ENCODE results near the gene FOXD2. TPM values are rescaled to one million over a fixed set of nuclear protein-coding genes. Genes with fewer than 3 reads are reported as not detected.

The FOXD2 gene
- total RNA-seq, 2 donors from 2014 or later: 0.26 TPM; not detected in 1

GRCh38 chr1:47434051-47434842, 3.6 kb upstream of the FOXD2 start:
- ATAC-seq: no peak
- H3K4me1 ChIP-seq: peaks cover 55% of the 10 kb centered on the region
- peaks cover 8 to 47% of the 10 kb centered on the region in 2 donors for H3K27me3 ChIP-seq
- H3K27ac ChIP-seq: no peak overlapping the region
- 9 to 12% methylated on average over 51 of the region's 51 CpGs for WGBS, 2 donors
- H3K4me3 ChIP-seq: no peak overlapping the region
- H3K9me3 ChIP-seq: no peaks in the 10 kb centered on the region
- intact Hi-C loops (cut with DNase I): loop anchor here (5.0 kb wide), 1 partner anchor 278 kb away; no protein-coding TSS in a partner anchor
- TF ChIP-seq POLR2A (IDR thresholded peaks at IDR 0.05): no peak
- TF ChIP-seq CTCF (IDR thresholded peaks at IDR 0.05): no peak
- DNase-seq: peak; percentile 62 to 78 (median 72)
- H3K36me3 ChIP-seq (replicated peaks in 1 of 2; ENCODE audit: insufficient read depth in 1 of 2, low read depth in 2 of 2): no peaks in the 10 kb centered on the region

GRCh38 chr1:47435506-47436303, 2.1 kb upstream of the FOXD2 start:
- H3K4me1 ChIP-seq: peaks cover 58% of the 10 kb centered on the region
- H3K4me3 ChIP-seq: no peak overlapping the region
- no peaks in the 10 kb centered on the region for H3K9me3 ChIP-seq
- DNase-seq (no peak), ATAC-seq (no peak)
- H3K36me3 ChIP-seq (replicated peaks in 1 of 2; ENCODE audit: insufficient read depth in 1 of 2, low read depth in 2 of 2): no peaks in the 10 kb centered on the region
- intact Hi-C loops (cut with DNase I): no loop called here
- H3K27me3 ChIP-seq: peaks cover 8 to 44% of the 10 kb centered on the region in 2 donors
- TF ChIP-seq CTCF (IDR thresholded peaks at IDR 0.05): no peak
- no peak for TF ChIP-seq POLR2A (IDR thresholded peaks at IDR 0.05)
- 61 to 69% methylated on average over 6 of the region's 6 CpGs for WGBS, 2 donors
- no peak overlapping the region for H3K27ac ChIP-seq

GRCh38 chr1:47436304-47436978, 1.4 kb upstream of the FOXD2 start:
- peak; percentile 70 to 76 (median 72) for DNase-seq
- peak; percentile 34 for ATAC-seq
- Histone ChIP-seq H3K4me1 (peaks cover 58% of the 10 kb centered on the region), H3K27me3 (peaks cover 8 to 40% of the 10 kb centered on the region in 2 donors), H3K9me3 (no peaks in the 10 kb centered on the region), H3K36me3 (replicated peaks in 1 of 2; ENCODE audit: insufficient read depth in 1 of 2, low read depth in 2 of 2) (no peaks in the 10 kb centered on the region), H3K4me3 (peak overlapping the region in 1 of 2 donors; percentile 37), H3K27ac (peak overlapping the region in 1 of 4 donors; percentile 72)
- 5 to 18% methylated on average over 11 to 23 of the region's 23 CpGs for WGBS, 2 donors
- intact Hi-C loops (cut with DNase I): no loop called here
- peak; percentile 66 to 85 (median 76) for TF ChIP-seq CTCF (IDR thresholded peaks at IDR 0.05)
- TF ChIP-seq POLR2A (IDR thresholded peaks at IDR 0.05): no peak

GRCh38 chr1:47436979-47437446, 831 bp upstream of the FOXD2 start:
- Histone ChIP-seq H3K27ac (peak overlapping the region in 3 of 4 donors; percentile 72 to 85 (median 77)), H3K4me1 (peaks cover 58% of the 10 kb centered on the region), H3K4me3 (peak overlapping the region; percentile 37 to 62), H3K27me3 (peaks cover 8 to 40% of the 10 kb centered on the region in 2 donors), H3K36me3 (replicated peaks in 1 of 2; ENCODE audit: insufficient read depth in 1 of 2, low read depth in 2 of 2) (no peaks in the 10 kb centered on the region), H3K9me3 (no peaks in the 10 kb centered on the region)
- WGBS, 2 donors: 1 to 2% methylated on average over 7 to 46 of the region's 46 CpGs
- intact Hi-C loops (cut with DNase I): no loop called here
- peak in 2 of 4 donors; percentile 30 to 33 for DNase-seq
- no peak for TF ChIP-seq CTCF (IDR thresholded peaks at IDR 0.05)
- ATAC-seq: peak; percentile 15

All from body of pancreas (tissue), 4 donors.